K562 (cell line): ENCODE results near the gene DGCR6L. TPM values are rescaled to one million over a fixed set of nuclear protein-coding genes. Genes with fewer than 3 reads are reported as not detected.

ENCODE experiments used
- CC2D1A ChIP-seq: fragments of 450-650 bp; IDR thresholded peaks from 2 replicates; pipeline ENCODE4 v1.6.1; 2017; ENCODE audit warnings: mild to moderate bottlenecking
- GABPB2 ChIP-seq: fragments of 250-450 bp; sonication (Bioruptor Pico); conservative IDR thresholded peaks from 2 replicates; pipeline ENCODE4 v1.5.1; 2021; ENCODE audit warnings: mild to moderate bottlenecking
- IRF2 ChIP-seq: sonication (generic); formaldehyde crosslinking; IDR thresholded peaks from 2 replicates; pipeline ENCODE4 v1.8.1; 2022; ENCODE audit warnings: mild to moderate bottlenecking, missing genetic modification reagents
- NR2C2 ChIP-seq, 2 experiments: fragments of 200-800 bp in 1 of 2; sonication (Bioruptor generic) in 1 of 2; sonication (generic) in 1 of 2; formaldehyde crosslinking in 1 of 2; IDR thresholded peaks; 2 replicates each; pipeline versions ENCODE4 v1.6.1 to v1.8.0; 2016 to 2022; ENCODE audit warnings: mild to moderate bottlenecking in 1 of 2, missing compliant biosample characterization in 1 of 2, missing genetic modification characterization in 1 of 2, missing genetic modification reagents in 1 of 2
- PHF20 ChIP-seq: fragments of 450-650 bp; IDR thresholded peaks from 2 replicates; pipeline ENCODE4 v1.6.1; 2018; ENCODE audit not compliant: partially characterized antibody
- SAP30 ChIP-seq: fragments of 200-600 bp; sonication (generic); IDR thresholded peaks from 2 replicates; pipeline ENCODE4 v1.6.1; 2012; ENCODE audit warnings: borderline replicate concordance, low read depth, mild to moderate bottlenecking, moderate library complexity, low read length, control low read depth, inconsistent platforms; ENCODE audit not compliant: insufficient read depth, poor library complexity, severe bottlenecking
- SIRT6 ChIP-seq: IDR thresholded peaks from one replicate; pipeline ENCODE4 v1.6.1; 2012; ENCODE audit warnings: low read depth, mild to moderate bottlenecking, control low read depth, inconsistent platforms, low read length, moderate library complexity
- TEAD2 ChIP-seq: fragments of 450-650 bp; IDR thresholded peaks from 2 replicates; pipeline ENCODE4 v1.6.1; 2016; ENCODE audit warnings: missing genetic modification characterization, control low read depth, missing compliant biosample characterization
- ZBTB17 ChIP-seq: fragments of 450-650 bp; formaldehyde crosslinking; IDR thresholded peaks from 2 replicates; pipeline ENCODE4 v1.4.0; 2020; ENCODE audit warnings: mild to moderate bottlenecking
- ZNF274 ChIP-seq: IDR thresholded peaks from 2 replicates; pipeline ENCODE4 v1.6.1; 2011; ENCODE audit warnings: low read depth, mild to moderate bottlenecking, low read length, moderate library complexity, borderline replicate concordance
- ZNF707 ChIP-seq: fragments of 250-450 bp; sonication (Bioruptor Pico); conservative IDR thresholded peaks from 2 replicates; pipeline ENCODE4 v1.8.0; 2022; ENCODE audit warnings: inconsistent platforms, mild to moderate bottlenecking, moderate library complexity
- polyA plus RNA-seq, 8 experiments: library from polyadenylated mRNA; depleted of rRNA in 4 of 8; stranded (reverse) in 5 of 8; unstranded in 3 of 8; fragments of >200 nt; fragmentation: Nextera tagmentation in 2 of 8; fragmentation: Illumina TruSeq in 1 of 8; extraction: Ambion mirVana in 2 of 8; extraction: Trizol in 1 of 8; gene quantifications; 2 replicates each; pipeline versions ENCODE4 v1.2.1 to v1.2.3, GENCODE V29; 2011 to 2014; ENCODE audit warnings: inconsistent platforms in 1 of 8, missing spikeins in 1 of 8
- total RNA-seq, 7 experiments: library from RNA; depleted of rRNA in 6 of 7; stranded (reverse); fragments of >200 nt in 6 of 7; fragmentation: Illumina TruSeq in 2 of 7; extraction: Trizol in 2 of 7; gene quantifications; 2 replicates each; pipeline versions ENCODE4 v1.2.1 to v1.2.3, GENCODE V29; 2011 to 2021; ENCODE audit warnings: low replicate concordance in 1 of 7
- TF ChIP-seq, protein P1 (sequence below), 2 experiments: fragments of 450-650 bp; formaldehyde crosslinking in 1 of 2; IDR thresholded peaks; 2 replicates each; pipeline versions ENCODE4 v1.4.0 to v1.6.1; 2014 to 2020; ENCODE audit warnings: mild to moderate bottlenecking in 2 of 2, borderline replicate concordance in 1 of 2, low read depth in 1 of 2
- TF ChIP-seq, protein P2 (sequence below): sonication (generic); formaldehyde crosslinking; IDR thresholded peaks from 2 replicates; pipeline ENCODE4 v1.8.1; 2022; ENCODE audit warnings: missing genetic modification reagents
- TF ChIP-seq, protein P3 (sequence below): fragments of 250-450 bp; sonication (Bioruptor Pico); IDR thresholded peaks from 2 replicates; pipeline ENCODE4 v1.4.0; 2020; ENCODE audit warnings: mild to moderate bottlenecking
- TF ChIP-seq, protein P4 (sequence below): sonication (generic); formaldehyde crosslinking; IDR thresholded peaks from 2 replicates; pipeline ENCODE4 v1.8.1; 2023; ENCODE audit warnings: mild to moderate bottlenecking, missing genetic modification reagents

DGCR6L gene
- total and polyA plus RNA-seq, 9 of the 15 experiments (the other 6 are each of a cell fraction or from before 2014, with no cell fraction given): 3.6 to 151 (median 51.0) TPM

DNA sequence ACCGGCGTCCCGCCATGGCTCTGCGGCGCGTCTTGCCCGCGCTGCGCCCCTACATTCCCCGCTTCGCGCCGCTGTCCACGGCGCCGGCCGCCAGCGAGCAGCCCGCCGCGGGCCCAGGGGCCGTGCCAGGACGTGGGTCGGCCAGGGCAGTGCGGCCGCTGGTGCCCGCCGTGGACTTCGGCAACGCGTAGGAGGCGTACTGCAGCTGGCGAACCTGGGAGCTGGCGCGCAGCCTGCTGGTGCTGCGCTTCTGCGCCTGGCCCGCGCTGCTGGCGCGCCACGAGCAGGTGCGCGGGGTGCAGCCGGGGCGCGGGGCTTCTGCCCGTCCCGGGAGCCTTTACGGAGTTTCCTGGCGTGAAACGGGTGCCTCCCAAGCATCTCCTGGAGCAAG, 20.1 kb downstream of the DGCR6L start (continued):
- TF ChIP-seq, protein P1, sequence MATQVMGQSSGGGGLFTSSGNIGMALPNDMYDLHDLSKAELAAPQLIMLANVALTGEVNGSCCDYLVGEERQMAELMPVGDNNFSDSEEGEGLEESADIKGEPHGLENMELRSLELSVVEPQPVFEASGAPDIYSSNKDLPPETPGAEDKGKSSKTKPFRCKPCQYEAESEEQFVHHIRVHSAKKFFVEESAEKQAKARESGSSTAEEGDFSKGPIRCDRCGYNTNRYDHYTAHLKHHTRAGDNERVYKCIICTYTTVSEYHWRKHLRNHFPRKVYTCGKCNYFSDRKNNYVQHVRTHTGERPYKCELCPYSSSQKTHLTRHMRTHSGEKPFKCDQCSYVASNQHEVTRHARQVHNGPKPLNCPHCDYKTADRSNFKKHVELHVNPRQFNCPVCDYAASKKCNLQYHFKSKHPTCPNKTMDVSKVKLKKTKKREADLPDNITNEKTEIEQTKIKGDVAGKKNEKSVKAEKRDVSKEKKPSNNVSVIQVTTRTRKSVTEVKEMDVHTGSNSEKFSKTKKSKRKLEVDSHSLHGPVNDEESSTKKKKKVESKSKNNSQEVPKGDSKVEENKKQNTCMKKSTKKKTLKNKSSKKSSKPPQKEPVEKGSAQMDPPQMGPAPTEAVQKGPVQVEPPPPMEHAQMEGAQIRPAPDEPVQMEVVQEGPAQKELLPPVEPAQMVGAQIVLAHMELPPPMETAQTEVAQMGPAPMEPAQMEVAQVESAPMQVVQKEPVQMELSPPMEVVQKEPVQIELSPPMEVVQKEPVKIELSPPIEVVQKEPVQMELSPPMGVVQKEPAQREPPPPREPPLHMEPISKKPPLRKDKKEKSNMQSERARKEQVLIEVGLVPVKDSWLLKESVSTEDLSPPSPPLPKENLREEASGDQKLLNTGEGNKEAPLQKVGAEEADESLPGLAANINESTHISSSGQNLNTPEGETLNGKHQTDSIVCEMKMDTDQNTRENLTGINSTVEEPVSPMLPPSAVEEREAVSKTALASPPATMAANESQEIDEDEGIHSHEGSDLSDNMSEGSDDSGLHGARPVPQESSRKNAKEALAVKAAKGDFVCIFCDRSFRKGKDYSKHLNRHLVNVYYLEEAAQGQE (IDR thresholded peaks at IDR 0.05; ENCODE audit: borderline replicate concordance): no peak
- TF ChIP-seq, protein P1 (CRISPR knock-in tag; IDR thresholded peaks at IDR 0.05; ENCODE audit: low read depth): no peak
- TF ChIP-seq SIRT6 (no peak), ZNF274 (no peak), ZNF707 (CRISPR knock-in tag) (no peak), GABPB2 (CRISPR knock-in tag) (peak; percentile 71; the same call in 1 of the 2 replicates), IRF2 (CRISPR knock-in tag) (peak; percentile 91), SAP30 (peak; percentile 48), CC2D1A (no peak), NR2C2 (CRISPR knock-in tag; IDR thresholded peaks at IDR 0.05) (no peak), NR2C2 (tag; IDR thresholded peaks at IDR 0.05) (no peak), PHF20 (no peak), TEAD2 (tag) (no peak), ZBTB17 (CRISPR knock-in tag) (no peak)
- TF ChIP-seq, protein P2, sequence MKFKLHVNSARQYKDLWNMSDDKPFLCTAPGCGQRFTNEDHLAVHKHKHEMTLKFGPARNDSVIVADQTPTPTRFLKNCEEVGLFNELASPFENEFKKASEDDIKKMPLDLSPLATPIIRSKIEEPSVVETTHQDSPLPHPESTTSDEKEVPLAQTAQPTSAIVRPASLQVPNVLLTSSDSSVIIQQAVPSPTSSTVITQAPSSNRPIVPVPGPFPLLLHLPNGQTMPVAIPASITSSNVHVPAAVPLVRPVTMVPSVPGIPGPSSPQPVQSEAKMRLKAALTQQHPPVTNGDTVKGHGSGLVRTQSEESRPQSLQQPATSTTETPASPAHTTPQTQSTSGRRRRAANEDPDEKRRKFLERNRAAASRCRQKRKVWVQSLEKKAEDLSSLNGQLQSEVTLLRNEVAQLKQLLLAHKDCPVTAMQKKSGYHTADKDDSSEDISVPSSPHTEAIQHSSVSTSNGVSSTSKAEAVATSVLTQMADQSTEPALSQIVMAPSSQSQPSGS (CRISPR knock-in tag): no peak
- TF ChIP-seq, protein P3, sequence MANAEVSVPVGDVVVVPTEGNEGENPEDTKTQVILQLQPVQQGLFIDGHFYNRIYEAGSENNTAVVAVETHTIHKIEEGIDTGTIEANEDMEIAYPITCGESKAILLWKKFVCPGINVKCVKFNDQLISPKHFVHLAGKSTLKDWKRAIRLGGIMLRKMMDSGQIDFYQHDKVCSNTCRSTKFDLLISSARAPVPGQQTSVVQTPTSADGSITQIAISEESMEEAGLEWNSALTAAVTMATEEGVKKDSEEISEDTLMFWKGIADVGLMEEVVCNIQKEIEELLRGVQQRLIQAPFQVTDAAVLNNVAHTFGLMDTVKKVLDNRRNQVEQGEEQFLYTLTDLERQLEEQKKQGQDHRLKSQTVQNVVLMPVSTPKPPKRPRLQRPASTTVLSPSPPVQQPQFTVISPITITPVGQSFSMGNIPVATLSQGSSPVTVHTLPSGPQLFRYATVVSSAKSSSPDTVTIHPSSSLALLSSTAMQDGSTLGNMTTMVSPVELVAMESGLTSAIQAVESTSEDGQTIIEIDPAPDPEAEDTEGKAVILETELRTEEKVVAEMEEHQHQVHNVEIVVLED: no peak
- TF ChIP-seq, protein P4, sequence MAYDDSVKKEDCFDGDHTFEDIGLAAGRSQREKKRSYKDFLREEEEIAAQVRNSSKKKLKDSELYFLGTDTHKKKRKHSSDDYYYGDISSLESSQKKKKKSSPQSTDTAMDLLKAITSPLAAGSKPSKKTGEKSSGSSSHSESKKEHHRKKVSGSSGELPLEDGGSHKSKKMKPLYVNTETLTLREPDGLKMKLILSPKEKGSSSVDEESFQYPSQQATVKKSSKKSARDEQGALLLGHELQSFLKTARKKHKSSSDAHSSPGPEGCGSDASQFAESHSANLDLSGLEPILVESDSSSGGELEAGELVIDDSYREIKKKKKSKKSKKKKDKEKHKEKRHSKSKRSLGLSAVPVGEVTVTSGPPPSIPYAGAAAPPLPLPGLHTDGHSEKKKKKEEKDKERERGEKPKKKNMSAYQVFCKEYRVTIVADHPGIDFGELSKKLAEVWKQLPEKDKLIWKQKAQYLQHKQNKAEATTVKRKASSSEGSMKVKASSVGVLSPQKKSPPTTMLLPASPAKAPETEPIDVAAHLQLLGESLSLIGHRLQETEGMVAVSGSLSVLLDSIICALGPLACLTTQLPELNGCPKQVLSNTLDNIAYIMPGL (CRISPR knock-in tag): 0 out of 2 replicates have a peak, but pooled peaks have one; percentile 60
